ENCODE data around the gene LRRC8B.
A peak's percentile ranks its signal among the peaks of the same experiment; 100 is the strongest.
"Not testable (repeated sequence)": the region's sequence is repeated elsewhere in the genome, so short reads cannot be mapped to it uniquely, and the experiment has no call there.

The LRRC8B gene

DNA sequence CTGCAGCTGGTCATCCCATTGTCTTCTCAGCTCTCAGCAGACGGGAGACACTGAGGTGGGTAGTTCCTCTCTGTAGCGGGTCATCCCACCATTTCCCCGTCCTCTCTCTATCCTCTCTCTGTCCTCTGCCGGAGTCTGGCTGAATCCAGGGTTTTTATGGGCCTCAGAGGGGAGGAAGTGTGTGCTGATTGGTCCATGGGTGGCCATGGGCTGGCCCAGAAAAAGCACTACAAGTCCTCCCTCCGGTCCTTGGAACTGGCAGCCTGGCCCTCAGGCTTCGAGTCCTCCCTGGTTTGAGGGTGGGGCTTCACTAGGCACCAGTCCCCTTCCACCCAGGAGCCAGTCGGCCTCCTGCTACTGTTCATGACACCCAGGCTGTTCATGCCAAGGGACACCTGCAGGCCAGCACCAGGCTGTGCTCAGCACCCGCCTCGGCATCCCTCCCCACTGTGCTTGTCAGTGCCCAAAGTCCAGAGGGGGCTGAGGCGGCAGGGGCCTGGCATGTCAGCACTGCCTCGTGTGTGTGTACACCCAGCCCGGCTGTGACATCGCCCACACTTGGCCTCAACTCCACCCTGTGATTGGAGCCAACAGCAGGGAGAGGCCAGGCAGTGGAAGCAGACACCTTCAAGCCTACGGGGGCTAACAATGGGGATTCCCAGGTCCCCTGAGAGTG, 85.3 kb downstream of the LRRC8B start:
- DNase-seq, result no peak

DNA sequence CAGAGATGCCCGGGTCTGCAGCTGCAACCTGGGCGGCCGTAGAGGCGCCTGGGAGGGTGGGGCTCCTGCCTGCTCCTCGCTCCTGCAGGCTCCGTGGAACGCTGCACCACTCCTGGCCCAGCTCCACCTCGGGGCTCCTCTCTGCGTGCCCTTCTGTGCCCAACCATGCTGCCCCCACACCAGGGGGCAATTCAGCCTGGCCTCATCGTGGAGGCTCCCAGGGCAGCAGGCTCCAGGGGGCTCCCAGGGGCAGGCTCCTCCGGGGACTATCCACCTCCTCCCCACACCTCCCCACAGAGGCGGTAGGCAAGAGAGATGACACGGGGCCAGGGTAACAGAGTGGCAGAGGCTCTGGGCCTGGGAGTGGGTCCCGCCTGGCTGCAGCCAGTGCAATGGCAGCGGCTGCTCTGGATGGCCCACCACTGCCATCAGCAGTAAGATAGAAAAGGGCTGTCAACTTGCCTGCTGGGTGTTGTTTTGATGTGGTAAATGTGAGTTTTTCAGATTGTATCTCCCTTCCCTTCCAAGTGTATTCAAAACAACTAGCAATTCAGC, 85.9 kb downstream of the LRRC8B start:
- DNase-seq, result no peak

DNA sequence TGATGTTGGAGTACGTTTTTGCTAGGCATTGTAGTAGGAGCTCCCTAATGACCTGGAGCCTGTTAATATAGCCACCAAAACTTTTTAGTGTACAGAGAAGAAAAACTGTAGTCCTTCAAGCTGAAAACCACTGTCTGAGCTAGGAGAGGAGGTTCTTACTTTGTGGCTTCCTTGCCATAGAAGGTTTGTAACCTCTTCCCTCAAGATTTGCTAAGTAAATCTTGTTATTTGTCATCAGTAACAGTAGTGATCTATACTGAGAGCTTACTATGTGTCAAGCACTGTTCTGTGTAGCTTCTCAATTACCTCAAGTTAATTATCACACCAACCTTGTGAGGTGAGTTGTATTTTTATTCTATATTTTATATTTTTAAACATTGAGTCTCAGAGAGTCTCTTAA, 87.1 kb downstream of the LRRC8B start:
- DNase-seq, result no peak

GRCh38 chr1:89613928-89614327, 89.3 kb downstream of the LRRC8B start:
- no peak for DNase-seq

GRCh38 chr1:89615676-89616598, 91.3 kb downstream of the LRRC8B start:
- DNase-seq, result no peak

- DNase-seq, result no peak
Measured at GRCh38 chr1:89616844-89617627, 92.4 kb downstream of the LRRC8B start.

GRCh38 chr1:89620664-89621063, 96.0 kb downstream of the LRRC8B start:
- DNase-seq, result no peak

DNA sequence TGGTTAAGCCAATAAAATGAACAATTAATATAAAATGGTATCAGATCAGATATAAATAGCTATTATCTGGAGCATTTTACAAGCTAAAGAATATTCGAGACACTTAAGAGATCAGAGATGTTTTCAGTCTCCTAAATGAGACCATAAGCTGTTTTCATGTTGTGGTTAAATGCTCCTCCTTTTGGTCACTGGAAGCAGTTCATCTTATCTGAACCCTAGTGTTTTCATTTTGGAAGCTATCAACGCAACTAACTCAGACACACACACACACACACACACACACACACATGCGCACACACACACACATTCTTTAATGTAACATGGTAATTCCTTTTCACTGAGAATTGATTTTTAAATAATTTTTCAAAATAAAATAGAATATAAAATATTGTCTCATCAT, 98.3 kb downstream of the LRRC8B start:
- DNase-seq, result no peak

DNA sequence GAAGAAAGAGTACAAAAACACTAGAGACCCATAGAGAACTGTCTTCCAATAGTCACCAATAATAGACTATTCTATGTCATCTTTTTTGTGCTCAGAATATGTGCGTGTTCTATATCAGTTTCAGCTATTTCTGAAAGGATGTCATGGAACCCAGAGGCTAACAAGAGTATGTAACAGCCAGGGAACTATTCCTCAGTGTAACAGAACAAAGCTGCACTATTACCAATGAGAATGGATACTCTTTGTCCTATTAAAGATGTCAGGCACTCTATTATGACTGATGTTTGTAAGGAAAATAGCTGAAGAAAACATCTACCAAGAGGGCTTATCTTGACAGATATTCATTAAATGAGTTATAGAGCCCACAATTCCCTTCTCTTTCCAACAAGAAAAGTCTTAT, 99.7 kb downstream of the LRRC8B start:
- DNase-seq, result no peak

- DNase-seq, result no peak
Measured at GRCh38 chr1:89624715-89625323, 100.2 kb downstream of the LRRC8B start.

GRCh38 chr1:89627596-89627962, 103.0 kb downstream of the LRRC8B start:
- DNase-seq, result no peak

DNA sequence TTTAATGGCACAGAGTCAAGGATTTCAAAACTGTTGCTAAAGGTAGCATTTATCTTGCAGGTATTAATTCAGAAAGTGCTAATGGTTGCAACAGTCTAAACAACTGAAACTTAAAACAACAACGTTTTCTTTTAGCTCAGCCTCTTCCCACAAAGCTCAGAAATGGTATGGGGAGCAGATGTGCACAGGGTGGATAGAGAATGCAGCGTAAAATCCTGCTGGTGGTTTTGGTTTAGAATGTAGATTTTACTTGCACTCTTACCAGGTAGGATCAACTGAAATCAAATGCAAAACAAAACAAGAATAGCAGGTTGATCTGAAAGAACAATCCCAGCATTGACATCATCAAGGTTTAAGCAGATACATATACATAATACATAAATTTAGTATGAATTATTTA, 104.5 kb downstream of the LRRC8B start:
- DNase-seq, result no peak

GRCh38 chr1:89629600-89629999, 105.0 kb downstream of the LRRC8B start:
- DNase-seq, result not testable (repeated sequence)

GRCh38 chr1:89630048-89630447, 105.4 kb downstream of the LRRC8B start:
- DNase-seq, result no peak

GRCh38 chr1:89631816-89632656, 107.4 kb downstream of the LRRC8B start:
- DNase-seq, result peak; percentile 27

GRCh38 chr1:89632657-89633247, 108.1 kb downstream of the LRRC8B start, which contains the start of gene LRRC8C:
TSS of gene LRRC8C (plus strand) at chr1:89633120. CDS start at chr1:89686474, 53,354 bp downstream.
- DNase-seq, result peak; percentile 64

DNA sequence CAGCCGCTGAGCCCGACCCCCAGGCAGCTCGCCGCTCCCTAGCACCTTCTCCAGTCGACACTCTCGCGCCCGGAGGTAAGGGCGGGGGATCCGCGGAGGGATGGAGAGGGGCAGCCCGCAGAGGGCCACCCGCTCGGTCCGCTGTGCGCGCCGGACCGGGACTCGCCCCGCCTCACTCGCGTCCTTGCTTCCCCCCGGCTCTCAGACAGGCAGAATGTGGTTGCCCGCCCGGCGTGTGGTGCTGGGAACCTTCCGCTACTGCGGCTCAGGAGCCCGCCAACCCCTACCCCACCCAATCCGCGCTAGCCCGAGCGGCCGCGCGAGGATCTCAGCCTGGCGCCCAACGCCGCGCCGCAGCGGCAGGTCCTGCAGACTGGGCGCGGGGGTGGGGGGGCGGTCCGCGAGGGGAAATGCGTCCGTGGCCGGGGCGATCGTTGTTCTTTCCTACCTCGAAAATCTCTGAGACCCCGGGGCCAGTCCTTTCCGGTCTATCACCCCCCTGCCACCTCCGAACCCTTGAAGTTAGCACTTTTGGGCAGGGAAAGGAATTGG, 108.7 kb downstream of the LRRC8B start:
- no peak for DNase-seq

DNA sequence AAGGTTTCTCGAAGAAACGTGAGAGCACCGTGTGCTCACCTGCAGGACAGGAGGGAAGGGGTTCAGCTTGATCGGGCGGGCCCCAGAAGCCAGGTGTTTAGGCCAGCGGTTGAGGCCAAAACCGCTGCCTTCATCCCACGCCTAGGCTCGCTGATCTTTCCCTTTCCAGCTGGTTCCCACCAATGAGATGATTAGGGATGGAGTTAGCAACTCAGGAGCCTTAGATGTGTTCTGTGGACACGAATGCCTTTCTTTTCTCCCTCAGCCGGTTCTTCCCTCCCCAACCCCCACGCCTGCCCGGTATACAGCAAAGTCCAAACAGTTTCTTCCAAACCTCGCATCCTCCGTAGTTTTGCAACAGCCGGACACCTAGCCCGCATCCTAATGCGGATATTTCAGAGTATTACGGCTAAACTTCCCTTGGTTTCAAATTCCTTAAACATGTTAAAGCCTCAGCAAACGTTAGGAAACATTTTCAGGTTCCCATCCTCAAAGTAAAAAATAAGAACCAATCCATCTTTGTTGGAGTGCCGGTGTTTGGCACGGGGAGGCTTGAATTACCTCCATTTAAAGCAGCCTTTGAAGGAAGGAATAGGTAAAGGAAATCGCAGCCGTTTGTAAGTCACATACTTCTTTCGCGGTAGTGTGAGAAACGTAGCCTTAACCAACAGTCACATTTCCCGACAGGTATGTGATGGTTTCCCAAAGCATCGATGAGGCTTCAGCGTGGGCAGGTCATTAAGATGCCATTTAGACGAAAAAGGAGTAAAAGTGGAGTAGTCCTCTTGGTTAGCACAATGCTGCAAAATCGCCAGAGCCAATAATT, 109.4 kb downstream of the LRRC8B start:
- DNase-seq, result no peak

- no peak for DNase-seq
Measured at GRCh38 chr1:89635825-89636815, 111.5 kb downstream of the LRRC8B start.
